NCI-H187 (cell line): Measurements from ENCODE around the gene CHST12.
"Not testable (repeated sequence)": the region's sequence is repeated elsewhere in the genome, so short reads cannot be mapped to it uniquely, and the experiment has no call there.

ENCODE experiments used
- DNase-seq, 2 experiments: peaks; one replicate each; lab custom pipeline; 2025; lab: John Stamatoyannopoulos, UW

The CHST12 gene

GRCh38 chr7:2378125-2378524 lies 25.3 kb upstream of the CHST12 start:
- DNase-seq, result not testable (repeated sequence)

- no peak for DNase-seq
Measured at GRCh38 chr7:2379161-2379560, 24.2 kb upstream of the CHST12 start.

- no peak for DNase-seq
Measured at GRCh38 chr7:2379821-2380450, 23.5 kb upstream of the CHST12 start.

GRCh38 chr7:2380461-2380860 lies 22.9 kb upstream of the CHST12 start:
- no peak for DNase-seq

GRCh38 chr7:2381227-2381626 lies 22.2 kb upstream of the CHST12 start:
- DNase-seq, result no peak

- no peak for DNase-seq
Measured at GRCh38 chr7:2381881-2382509, 21.4 kb upstream of the CHST12 start.

- no peak for DNase-seq
Measured at GRCh38 chr7:2383543-2384274, 19.7 kb upstream of the CHST12 start.

GRCh38 chr7:2384354-2385243 lies 18.8 kb upstream of the CHST12 start:
- DNase-seq, result no peak

GRCh38 chr7:2386122-2386521 lies 17.3 kb upstream of the CHST12 start:
- DNase-seq, result not testable (repeated sequence)

- DNase-seq, result no peak
Measured at GRCh38 chr7:2386964-2387669, 16.3 kb upstream of the CHST12 start.

- no peak for DNase-seq
Measured at GRCh38 chr7:2387897-2388636, 15.3 kb upstream of the CHST12 start.

GRCh38 chr7:2388637-2388954 lies 14.8 kb upstream of the CHST12 start:
- DNase-seq, result no peak

GRCh38 chr7:2390020-2390816 lies 13.2 kb upstream of the CHST12 start:
- DNase-seq, result not testable (repeated sequence)

- DNase-seq, result no peak
Measured at GRCh38 chr7:2393706-2394105, 9.7 kb upstream of the CHST12 start.

GRCh38 chr7:2394566-2395082 lies 8.8 kb upstream of the CHST12 start:
- DNase-seq, result no peak

- DNase-seq, result no peak
Measured at GRCh38 chr7:2398506-2398905, 4.9 kb upstream of the CHST12 start.

GRCh38 chr7:2399848-2400587 lies 3.4 kb upstream of the CHST12 start:
- DNase-seq, result no peak

- no peak for DNase-seq
Measured at GRCh38 chr7:2402687-2403013, 761 bp upstream of the CHST12 start.
